HG03025 (cell line): ENCODE data around the gene KISS1.

Experiments
- ATAC-seq: cut with Tn5 transposase; IDR thresholded peaks from one replicate; pipeline ENCODE4 v1.9.1; 2021; ENCODE audit warnings: mild to moderate bottlenecking, moderate library complexity; ENCODE audit not compliant: unreplicated experiment, low FRiP score

The KISS1 gene

GRCh38 chr1:204194080-204194479, 2.2 kb downstream of the KISS1 start:
- no peak for ATAC-seq

DNA sequence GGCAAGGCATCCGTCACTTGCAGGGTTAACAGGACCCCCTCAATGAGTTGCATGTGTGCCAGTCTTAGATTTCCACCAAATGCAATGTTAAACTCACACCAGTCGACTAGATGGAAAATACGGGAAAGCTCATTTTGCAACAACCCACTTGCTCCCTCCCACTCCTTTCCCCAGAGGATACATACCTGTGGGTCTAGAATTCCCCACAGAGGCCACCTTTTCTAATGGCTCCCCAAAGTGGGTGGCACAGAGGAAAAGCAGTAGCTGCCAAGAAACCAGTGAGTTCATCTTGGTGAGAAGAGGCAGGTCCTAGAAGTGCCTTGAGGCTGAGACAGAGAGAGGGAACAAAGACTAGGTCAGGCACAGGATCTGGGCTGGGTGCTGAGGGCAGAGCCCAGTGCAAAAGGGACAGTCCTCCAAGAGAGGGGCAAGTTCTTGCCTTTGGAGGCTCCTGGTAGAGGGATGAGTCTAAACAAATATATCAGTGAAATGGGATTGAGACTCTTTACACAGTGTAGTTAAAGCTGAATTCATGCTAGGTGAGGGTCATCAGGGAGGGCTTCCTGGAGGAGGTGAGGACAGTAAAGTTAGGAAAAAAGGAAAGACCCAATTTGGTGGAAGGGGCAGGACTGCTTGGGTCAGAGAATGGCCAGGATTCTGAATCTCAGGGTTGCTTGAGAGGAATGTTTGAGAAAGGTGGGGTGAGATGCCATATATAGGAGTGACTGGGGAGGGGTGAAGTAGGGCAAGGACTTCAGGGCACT, 3.5 kb downstream of the KISS1 start:
- ATAC-seq, result no peak

GRCh38 chr1:204192046-204192445, 4.2 kb downstream of the KISS1 start:
- ATAC-seq, result no peak

DNA sequence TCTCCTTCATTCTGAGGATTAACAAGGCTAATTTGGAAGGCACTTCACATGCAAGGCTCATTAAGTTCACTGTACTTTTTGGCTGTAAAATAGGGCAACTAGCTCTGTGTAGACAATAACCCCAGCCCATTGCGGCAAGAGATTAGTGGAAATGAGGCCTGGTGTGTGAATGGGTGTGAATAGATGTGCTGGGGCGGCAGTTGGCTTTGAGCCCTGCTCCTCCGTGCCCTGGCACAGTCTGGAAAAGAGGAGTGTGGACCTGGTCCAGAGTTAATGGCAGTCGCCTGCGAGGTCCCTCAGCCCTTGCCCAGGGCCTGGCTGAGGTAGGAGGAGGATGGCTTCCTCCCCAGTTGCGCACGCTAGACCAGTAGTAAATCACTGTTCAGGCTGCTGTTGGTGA, 4.8 kb downstream of the KISS1 start:
- no peak for ATAC-seq

DNA sequence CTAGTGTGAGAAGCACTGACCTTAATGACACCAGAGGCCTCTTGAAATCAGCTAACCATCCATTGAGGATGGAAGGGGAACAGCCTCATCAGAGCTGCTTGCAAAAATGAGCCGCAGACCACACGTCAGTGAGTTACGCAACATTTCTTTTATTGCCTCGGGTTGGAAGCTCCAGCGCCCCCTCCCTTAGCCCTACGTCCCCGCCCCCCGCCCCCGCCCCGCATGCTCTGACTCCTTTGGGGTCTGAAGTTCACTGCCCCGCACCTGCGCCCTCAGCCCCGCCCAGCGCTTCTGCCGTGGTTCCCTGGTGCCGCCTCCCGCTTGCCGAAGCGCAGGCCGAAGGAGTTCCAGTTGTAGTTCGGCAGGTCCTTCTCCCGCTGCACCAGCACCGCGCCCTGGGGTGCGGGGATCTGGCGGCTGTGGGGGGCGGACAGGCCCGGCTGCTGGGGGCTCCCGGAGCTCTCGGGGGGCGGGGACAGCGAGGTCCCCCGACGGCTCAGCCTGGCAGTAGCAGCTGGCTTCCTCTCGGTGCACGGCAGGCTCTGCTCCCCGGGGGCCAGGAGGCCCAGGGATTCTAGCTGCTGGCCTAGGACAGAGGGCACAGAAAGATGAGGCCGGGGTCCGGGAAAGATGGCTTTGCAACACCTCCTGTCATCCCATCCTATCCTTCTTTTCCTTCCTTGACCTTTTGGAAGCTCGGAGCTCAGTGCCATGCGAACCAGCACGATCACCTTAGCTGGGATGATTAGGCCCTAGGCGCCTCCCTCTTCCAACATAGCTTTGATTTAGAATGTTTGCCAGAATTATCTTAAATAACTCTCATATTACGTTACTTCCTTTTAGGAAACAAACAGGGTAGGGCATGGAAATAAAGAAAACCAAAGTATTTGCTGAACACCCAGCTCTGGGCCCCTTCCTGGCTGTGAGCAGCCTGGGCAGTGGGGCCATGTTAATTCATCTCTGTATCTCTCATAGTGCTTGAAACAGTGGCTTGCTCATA, 5.8 kb downstream of the KISS1 start:
- ATAC-seq, result no peak

DNA sequence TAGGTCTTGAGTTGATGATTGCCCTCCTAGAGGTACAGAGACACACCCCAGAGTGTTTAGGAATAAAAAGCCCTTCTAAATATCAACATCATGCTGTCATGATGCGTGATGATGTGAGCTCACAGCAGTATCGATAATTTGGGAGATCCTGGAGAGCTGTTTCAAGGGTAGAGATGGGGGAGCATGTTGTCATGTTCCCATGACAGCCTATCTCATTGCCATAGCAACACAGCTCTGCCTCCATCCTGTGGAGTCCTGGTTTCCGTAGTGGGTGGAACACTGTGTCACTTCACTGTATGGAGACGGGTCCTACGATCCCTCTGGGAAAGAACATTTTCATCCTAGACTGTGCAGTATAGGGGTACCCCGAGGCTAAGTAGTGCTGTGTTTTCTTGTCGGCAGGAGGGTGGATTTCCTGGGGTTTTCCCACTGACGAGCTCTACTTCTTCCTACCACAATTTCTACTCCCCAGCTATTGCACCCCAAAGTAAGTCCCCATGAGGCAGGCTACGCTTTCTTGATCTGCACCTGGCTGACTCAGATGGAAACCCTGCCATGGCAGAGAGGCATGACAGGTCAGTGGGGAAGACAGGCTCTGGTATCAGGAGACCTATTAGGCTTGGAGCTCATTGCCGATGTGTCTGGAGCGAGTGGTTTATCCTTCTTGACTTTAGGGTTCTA, 7.2 kb downstream of the KISS1 start:
- no peak for ATAC-seq

GRCh38 chr1:204186597-204186996, 9.7 kb downstream of the KISS1 start:
- ATAC-seq, result no peak

DNA sequence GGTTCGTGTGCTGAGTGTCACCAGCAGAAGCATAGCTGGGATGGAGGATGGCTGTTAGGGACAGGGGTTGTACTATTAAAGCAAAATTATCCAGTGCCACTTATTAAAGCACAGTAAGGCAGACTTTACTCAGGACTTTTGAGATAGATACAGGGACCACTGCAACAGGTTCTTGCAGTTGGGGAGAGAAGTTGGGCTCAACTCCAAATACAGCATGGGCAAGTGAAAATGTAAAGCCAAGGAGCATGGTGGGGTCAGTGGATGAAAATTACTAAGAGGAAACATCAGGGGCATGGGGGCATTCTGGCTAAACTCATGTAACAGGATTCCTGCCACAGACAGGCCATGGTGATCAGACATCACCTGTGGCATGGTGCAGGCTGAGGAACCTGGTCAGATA, 15.2 kb downstream of the KISS1 start:
- ATAC-seq, result no peak

DNA sequence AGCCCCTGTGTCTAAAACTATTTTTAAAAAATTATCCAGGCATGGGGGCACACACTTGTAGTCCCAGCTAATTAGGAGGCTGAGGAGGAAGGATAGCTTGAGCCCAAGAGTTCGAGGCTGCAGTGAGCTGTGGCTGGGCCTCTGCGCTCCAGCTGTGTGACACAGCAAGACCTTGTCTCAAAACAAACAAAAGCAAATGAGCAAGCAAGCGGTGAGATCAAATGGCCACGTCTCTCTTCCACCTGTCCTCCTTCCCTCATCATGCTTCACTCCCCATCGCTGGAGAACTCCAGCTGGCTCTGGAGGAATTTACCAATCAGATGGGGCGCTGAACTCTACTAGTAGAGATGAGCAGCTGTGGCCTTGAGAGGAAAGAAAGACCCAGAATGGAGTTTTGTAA, 16.2 kb downstream of the KISS1 start:
- no peak for ATAC-seq

DNA sequence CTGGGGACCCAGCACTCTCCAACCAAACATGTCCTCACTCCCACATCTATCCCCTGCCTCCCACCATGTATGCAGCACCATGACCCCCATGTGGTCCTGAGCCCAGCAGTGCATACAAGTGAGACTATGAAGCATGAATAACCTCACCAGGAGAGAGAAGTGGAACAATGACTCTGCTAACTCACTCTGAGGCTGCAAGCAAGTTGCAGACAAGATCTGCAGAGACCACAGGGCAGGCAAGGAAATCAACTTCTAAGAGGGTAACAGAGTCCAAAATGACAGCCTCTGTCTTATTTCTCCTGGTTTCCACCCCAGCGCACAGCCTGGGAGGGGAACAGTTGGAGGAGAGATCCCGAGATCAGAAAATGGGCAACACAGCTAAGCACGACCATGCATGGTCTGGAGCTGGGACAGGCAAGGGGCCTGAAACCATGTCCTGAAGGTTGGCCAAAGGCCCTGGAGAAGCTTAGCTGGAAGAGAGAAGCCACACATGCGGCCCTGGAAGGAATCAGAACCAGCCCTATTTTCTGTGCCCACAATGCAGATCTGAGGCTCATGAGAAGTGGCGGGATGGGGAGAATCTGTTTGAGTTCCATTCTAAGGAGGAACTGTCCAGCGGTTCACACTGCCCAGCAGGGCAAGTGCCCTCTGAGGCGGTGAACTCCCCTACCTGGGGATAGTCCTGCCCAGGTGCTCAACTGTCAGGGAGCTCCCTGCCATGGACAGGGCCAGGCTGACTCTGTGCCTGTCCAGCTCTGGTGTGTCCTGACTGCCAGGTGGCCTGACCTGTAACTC, 17.6 kb downstream of the KISS1 start:
- ATAC-seq, result no peak

GRCh38 chr1:204177133-204177532, 19.2 kb downstream of the KISS1 start:
- no peak for ATAC-seq

GRCh38 chr1:204176049-204176448, 20.2 kb downstream of the KISS1 start:
- ATAC-seq, result no peak

DNA sequence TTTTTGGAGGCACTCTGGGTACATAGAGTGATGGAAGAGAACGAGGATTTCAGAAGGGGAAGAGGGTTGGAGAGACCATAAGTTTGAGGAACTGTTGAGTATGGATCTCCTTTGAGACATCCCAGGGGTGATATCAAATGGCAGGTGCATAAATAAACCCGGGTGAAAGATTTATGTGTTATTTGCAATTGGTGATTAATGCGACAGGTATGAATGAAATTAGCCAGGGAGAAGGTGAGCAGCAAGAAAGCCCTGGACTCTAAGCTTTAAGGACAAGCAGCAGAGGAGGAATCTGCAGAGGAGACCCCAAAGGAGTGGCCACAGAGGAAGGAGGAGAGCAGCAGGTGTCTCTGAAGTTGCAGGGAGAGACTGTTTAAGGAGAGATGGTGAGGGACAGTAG, 21.3 kb downstream of the KISS1 start:
- ATAC-seq, result no peak

DNA sequence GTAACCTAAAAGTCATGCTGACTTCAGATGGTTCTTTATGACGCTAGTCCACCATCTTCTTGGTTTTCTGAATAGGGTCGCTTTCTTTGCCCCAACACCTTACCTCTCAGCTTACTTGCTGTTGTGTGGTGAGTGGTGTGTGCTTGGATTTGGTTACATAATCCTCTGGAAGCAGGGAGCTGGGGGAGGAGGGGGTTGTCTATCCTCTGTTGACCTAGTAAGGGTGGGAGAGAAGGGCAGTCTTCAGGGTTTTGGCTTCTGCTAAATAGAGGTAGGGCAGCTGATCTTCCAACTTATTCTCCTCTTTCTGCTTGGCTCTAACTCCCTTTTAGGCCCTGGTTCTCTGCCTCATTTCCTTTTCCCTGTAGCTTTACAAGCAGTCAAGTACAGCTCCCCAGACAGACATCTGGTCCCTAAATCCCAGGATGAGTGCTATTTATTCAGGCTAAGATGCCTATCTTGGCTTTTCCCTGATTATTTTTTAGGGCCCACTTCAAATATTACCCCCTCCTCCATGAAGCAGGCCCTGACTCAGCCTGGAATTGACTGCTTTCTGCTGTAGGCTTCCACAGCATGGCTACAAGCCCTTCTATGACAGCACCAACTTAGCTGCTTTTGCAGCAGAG, 23.8 kb downstream of the KISS1 start:
- no peak for ATAC-seq

GRCh38 chr1:204171751-204172178, 24.5 kb downstream of the KISS1 start:
- no peak for ATAC-seq

- ATAC-seq, result no peak
Measured at GRCh38 chr1:204170494-204171155, 25.7 kb downstream of the KISS1 start.

GRCh38 chr1:204169858-204170257, 26.4 kb downstream of the KISS1 start:
- no peak for ATAC-seq

- ATAC-seq, result no peak
Measured at GRCh38 chr1:204167730-204168129, 28.6 kb downstream of the KISS1 start.

DNA sequence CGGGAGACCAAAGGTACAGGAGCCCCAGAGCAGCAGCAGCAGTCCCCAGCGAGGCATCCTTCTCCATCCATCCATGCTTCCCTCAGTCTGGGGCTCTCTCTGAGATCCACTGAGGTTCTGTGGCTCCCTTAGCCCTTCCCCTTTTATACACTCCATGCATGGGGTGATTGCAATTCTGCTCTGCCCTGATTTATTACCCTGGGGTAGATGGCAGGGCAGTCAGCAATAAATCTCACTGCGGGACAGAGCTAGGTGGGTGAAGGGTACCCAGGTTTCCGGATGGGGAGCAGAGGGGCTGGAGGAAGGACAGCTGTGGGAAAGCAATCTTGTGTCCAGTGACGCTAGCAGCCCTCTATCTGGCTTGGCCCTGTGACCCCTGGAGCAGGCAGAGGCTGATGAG, 30.1 kb downstream of the KISS1 start, which contains the start of gene REN:
TSS of gene REN (minus strand) at position 119 of the 400 bp plus-strand sequence. CDS start at position 75, 44 bp downstream.
- ATAC-seq, result no peak
